ENCODE measurements around the gene AMD1.
"Not testable (repeated sequence)": the region's sequence is repeated elsewhere in the genome, so short reads cannot be mapped to it uniquely, and the experiment has no call there.

Gene AMD1

DNA sequence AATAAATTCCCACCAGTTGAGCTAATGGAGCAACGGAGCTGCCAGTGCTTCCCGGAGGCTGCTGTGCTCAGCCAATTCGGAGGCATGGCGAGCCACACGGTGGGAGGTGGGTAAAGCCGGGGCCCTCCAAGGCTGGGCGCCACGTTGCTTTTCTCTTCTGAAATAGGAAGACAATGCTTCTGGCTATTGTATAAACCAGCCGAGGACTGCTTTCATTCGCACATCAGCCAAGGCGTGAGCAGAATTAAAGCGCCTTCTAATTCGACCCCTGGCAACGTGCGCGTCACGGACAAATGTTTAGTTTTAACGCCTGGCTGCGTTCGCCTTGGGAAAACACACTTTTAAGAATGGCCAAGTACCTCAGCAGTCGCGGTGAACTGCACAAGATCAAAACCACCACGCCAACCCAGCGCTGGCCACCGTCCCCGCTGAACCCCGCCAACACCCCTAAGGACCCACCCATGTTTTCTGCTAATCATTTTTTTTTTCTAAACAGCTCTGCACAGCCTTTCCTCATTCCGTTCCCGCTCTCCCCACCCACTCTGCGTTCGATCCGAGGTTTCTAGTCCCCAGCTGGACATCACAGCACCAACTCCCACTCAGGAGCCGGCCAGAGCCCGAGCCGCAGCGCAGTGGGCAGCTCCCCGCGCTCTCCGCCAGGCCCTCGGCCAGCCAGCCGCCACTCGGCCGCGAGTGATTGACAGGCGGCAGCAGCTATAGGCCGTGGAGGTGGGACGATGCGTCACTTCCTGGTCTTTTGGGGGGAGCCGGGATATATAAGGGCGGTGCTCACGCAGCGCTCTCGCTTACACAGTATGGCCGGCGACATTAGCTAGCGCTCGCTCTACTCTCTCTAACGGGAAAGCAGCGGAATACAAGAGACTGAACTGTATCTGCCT lies at the start of gene AMD1:
TSS of gene AMD1 (plus strand) at position 805 of the 899 bp plus-strand sequence. CDS start 321 bp downstream, outside the sequence.
- H3K4me3 ChIP-seq (ENCODE audit: low read depth, low read length): peak within 1 kb of the TSS; percentile 98

DNA sequence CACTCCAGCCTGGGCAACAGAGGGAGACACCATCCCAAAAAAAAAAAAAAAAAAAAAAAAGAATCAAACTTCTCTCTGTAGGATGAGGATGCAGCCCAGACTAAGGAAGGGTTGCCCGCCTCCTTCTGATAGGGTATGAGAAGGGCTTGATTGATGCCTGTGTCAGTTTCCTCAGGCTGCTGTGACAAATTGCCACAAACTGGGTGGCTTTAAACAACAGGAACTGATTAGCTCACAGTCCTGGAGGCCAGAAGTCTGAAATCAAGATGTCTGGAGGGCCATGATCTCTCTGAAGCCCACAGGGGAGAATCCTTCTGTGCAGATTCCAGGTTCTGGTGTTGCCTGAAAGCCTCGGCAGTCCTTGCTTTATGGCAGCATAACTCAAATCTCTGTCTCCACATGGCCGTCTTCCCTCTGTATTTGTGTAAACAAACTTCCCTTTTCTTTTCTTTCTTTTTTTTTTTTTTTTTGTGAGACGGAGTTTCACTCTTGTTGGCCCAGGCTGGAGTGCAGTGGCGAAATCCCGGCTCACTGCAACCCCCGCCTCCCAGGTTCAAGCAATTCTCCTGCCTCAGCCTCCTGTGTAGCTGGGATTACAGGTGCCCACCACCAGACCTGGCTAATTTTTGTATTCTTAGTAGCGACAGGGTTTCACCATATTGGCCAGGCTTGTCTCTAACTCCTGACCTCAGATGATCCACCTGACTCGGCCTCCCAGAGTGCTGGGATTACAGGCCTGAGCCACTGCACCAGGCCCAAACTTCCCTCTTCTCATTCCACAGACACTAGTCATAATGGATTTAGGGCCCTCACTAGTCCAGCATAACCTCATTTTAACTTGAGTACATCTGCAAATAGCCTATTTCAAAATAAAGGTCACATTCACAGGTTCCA lies 48.1 kb upstream of the AMD1 start:
- no peak overlapping the region for H3K4me3 ChIP-seq (ENCODE audit: low read depth, low read length)

DNA sequence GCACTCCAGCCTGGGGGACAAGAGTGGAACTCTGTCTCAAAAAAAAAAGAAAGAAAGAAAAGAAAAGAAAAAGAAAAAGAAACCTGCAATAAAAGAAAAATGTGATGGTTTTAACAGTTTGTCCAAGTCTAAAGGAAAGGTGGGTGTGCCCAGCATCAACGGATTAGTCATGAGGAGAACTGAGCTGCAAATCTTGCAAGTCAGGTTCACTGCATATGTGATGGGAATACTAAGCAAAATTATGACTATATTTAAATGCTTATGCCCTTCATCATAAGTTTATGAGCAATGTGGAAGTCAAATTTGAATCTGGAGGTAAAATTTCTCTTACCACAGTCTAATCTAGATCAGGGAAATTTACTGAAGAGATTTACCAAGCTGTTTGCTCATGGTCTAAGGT lies 46.2 kb upstream of the AMD1 start:
- no peak overlapping the region for H3K4me3 ChIP-seq (ENCODE audit: low read depth, low read length)

DNA sequence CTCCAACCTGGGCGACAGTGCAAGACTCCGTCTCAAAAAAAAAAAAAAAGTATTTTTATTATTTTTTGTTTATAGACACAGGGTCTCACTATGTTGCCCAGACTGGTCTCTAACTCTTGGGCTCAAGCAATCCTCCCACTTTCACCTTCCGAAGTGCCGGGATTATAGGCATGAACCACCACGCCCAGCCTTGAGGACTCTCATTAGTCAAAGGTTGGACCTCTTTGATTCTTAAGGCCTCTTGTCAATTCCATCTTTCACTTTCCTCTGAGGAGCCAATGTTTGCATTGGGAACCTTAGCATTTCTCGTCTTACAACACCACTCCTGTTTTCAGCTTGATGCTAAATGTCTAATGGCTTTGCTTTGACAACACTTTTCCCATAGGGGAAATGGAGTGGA lies 43.2 kb upstream of the AMD1 start:
- no peak overlapping the region for H3K4me3 ChIP-seq (ENCODE audit: low read depth, low read length)

DNA sequence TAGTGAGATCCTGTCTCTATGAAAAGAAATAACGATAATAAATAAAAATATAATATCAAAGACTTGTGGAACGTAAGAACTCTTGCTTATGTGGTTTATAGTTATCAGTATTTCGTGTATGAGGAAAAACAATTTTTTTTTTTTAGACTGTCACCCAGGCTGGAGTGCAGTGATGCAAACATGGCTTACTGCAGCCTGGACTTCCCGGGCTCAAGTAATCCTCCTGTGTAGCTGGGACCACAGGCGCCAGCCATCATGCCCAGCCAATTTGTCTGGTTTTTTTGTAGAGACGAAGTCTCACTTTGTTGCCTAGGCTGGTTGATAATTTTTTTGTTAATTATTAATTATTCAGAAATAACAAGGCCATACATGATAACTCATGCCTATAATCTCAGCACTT lies 40.8 kb upstream of the AMD1 start:
- H3K4me3 ChIP-seq (ENCODE audit: low read depth, low read length): no peak overlapping the region

DNA sequence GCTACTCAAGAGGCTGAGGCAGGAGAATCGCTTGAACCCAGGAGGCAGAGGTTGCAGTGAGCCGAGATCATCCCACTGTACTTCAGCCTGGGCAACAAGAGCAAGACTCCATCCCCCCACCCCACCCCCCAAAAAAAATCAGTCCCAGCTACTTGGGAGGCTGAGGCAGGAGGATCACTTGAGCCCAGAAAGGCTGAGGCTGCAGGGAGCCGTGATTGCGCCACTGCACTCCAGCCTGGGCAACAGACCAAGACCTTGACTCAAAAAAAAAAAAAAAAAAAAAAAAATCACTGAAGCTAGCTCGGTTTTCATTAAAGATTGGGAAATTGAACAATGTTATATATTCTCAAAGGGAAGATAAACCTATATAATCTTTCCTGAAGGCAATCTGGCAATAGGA lies 38.8 kb upstream of the AMD1 start:
- H3K4me3 ChIP-seq (ENCODE audit: low read depth, low read length): not testable (repeated sequence)

DNA sequence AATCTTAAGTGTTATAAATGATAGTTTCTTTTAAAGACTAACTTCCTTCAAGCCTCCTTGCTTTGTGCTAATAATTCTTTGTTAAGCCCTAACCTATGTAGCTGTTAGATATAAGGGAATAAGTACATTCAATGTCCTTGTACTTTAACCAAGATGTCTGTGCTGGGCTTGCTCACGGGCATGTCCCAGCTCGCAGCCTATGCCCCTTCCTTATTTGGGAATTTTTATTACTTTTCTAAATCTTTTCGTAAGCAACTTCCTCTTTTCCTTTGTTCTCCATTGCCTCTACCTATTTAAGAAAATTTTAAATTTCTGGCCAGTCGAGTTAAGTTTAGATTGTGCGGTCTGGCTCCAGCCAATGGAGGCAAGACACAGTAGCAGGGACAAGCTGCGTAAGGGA lies 33.3 kb upstream of the AMD1 start:
- H3K4me3 ChIP-seq (ENCODE audit: low read depth, low read length): no peak overlapping the region

DNA sequence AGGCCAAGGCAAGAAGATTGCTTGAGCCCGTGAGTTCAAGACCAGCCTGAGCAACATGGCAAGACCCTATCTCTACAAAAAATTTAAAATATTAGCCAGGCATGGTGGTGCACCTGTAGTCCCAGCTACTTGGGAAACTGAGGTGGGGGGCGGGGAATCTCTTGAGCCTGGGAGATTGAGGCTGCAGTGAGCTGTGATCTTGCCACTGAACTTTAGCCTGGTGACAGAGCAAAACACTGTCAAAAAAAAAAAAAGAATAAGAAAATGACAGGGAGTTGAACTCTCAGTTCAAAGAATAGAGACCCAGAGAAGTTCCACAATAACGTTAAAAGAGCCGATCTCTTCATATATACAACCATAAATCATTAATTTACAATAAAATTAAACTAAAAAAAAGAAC lies 24.8 kb upstream of the AMD1 start:
- H3K4me3 ChIP-seq (ENCODE audit: low read depth, low read length): no peak overlapping the region

DNA sequence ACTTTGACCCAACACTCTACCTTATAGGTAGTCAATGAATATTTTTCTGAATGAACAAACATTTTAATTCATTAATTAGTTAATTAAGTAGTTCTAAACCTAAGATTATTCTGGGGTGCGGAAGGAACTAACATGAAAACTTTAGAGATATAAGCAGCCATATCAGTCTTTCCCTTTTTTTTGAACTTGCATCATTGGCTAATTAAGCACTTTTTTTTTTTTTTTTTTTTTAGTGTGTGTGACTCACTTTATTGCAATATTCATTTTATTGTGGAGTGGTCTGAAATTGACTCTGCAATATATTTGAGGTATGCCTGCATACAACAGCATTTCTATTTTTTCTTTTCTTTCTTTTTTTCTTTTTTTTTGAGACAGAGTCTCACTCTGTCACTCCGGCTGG lies 21.8 kb upstream of the AMD1 start:
- no peak overlapping the region for H3K4me3 ChIP-seq (ENCODE audit: low read depth, low read length)

DNA sequence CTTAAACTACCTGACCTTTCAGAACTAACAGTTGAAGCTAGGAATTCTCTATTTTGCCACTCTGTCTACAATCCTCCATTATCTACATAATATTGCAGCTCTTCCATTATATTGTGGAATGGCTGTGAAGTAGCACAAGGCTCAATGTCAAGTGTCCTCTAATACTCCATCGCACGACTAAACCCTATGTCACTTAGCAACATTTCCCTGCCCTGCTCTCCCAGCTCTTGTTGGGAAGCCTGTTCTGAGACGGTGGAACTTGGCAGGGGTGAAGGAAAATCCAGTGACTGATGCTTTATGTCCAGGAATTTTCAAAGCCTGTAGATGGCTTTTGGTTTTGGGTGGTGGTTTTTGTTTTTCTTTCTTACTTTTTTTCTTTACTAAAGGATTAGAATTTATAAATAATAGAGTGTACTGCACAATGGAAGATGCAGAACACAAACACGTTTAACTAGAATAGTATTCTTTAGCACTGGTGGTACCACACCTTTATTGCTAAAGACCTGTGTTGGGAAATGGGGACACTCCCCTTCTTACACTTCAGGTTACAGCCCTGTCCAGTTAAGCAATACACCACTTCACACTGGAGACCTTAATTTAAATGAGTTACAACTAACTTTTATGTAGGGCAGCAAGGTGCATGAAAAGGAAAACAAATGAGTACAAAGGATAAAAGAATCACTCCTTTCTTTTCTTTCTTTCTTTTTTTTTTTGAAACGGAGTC lies 20.7 kb upstream of the AMD1 start:
- no peak overlapping the region for H3K4me3 ChIP-seq (ENCODE audit: low read depth, low read length)

DNA sequence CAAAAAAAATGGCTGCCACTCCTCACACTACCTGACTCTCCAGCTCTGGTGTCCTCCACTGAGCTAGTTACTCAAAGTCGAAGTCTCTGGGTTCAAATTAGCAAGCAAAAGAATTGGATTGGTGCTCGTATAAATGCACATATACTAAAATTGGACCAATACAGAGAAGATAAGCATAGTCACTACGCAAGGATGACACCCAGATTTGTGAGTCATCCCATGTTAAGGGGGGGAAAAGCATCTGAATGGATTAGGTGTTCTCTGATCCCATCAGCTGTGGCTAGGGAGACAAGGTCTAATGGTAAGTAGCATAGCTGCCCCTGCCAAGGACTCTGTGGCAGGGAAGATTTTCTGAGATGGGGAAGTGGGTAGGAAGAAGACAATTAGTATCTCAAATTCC lies 18.3 kb upstream of the AMD1 start:
- no peak overlapping the region for H3K4me3 ChIP-seq (ENCODE audit: low read depth, low read length)

DNA sequence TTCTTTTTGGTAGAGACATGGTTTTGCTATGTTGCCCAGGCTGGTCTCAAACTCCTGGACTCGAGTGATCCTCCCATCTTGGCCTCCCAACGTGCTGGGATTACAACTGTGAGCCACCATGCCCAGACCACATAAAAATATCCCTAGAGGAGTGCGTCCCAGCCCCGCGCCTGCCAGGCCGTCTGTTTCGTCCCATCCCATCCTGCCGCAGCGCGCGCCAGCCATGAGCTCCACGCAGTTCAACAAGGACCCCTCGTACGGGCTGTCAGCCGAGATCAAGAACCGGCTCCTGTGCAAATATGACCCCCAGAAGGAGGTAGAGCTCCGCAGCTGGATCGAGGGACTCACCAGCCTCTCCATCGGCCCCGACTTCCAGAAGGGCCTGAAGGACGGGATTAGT lies 16.6 kb upstream of the AMD1 start:
- no peak overlapping the region for H3K4me3 ChIP-seq (ENCODE audit: low read depth, low read length)

DNA sequence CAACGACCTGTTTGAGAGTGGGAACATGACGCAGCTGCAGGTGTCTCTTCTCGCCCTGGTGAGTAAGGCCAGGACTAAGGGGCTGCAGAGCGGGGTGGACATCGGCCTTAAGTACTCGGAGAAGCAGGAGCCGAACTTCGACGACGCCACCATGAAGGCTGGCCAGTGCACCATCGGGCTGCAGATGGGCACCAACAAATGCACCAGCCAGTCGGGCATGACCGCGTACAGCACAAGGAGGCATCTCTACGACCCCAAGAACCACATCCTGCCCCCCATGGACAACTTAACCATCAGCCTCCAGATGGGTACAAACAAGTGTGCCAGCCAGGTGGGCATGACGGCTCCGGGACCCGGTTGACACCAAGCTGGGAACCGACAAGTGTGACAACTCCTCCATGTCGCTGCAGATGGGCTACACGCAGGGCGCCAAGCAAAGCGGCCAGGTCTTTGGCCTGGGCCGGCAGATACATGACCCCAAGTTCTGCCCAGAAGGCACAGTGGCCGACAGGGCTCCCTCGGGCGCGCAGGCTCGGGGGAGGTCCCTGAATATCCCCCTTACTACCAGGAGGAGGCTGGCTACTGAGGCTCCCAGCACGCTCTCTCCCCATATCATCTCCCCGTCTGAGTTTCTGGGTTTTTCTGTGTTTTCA lies 15.9 kb upstream of the AMD1 start:
- H3K4me3 ChIP-seq (ENCODE audit: low read depth, low read length): no peak overlapping the region

DNA sequence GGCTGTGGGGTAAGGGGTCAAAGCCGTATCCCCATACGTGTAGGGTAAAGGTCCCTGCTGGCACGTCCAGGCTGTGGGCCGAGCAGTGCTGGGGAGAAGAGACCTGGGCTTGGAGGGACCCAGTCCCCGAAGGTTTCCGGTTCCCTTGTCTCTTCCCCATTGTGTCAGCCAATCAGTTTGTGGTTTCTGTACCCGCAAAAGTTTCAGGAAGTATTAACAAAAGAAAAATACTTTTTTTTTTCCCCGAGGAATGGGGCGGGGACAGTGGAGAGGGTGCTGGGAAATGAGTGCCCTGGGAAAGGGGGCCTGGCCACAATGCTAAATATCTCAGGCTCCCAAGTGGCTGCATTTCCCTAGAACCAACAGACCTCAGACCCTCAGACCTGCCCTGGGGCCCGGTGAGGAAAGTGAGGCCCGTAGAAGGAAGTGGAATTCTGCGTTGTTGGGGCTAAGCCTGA lies 15.2 kb upstream of the AMD1 start:
- no peak overlapping the region for H3K4me3 ChIP-seq (ENCODE audit: low read depth, low read length)

DNA sequence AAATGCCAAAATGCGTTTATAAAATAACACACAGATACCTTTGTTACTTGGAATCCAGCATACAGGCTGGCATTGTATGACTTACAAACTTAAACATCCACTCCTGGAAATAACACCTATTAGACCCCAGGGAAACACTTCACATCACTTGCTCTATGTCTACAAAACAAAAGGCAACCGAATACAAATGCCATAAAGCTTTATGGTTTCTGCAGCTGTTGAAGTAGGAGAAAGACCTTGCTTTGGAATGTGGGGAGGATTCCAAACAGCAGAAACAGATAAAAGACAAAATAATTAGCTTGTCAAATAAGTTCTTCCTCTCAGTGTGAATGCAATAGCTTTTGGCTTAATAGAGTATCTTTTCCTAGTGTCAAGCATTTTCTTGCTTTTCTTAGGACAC lies 9.8 kb upstream of the AMD1 start:
- H3K4me3 ChIP-seq (ENCODE audit: low read depth, low read length): no peak overlapping the region

DNA sequence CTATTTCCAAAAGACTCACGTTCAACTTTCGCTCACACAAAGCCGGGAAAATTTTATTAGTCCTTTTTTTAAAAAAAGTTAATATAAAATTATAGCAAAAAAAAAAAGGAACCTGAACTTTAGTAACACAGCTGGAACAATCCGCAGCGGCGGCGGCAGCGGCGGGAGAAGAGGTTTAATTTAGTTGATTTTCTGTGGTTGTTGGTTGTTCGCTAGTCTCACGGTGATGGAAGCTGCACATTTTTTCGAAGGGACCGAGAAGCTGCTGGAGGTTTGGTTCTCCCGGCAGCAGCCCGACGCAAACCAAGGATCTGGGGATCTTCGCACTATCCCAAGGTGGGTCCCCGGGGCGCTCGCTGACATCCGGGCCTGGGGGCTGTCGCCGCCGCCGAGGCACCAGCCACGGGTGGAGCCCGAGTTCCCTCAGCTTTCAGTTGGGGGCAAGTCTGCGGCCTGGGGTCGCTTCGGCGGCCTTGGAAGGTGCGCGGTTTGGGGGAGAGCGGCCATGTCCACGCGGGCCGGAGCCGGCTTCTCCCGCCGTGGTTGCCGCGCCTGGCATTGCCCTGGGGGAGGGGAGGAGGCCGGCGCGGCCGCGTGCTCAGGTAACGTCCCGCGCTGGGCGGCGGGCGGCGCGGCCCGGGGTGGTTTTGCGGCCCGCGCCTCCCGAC lies 429 bp downstream of the AMD1 start:
- peak overlapping the region; percentile 98 for H3K4me3 ChIP-seq (ENCODE audit: low read depth, low read length)

DNA sequence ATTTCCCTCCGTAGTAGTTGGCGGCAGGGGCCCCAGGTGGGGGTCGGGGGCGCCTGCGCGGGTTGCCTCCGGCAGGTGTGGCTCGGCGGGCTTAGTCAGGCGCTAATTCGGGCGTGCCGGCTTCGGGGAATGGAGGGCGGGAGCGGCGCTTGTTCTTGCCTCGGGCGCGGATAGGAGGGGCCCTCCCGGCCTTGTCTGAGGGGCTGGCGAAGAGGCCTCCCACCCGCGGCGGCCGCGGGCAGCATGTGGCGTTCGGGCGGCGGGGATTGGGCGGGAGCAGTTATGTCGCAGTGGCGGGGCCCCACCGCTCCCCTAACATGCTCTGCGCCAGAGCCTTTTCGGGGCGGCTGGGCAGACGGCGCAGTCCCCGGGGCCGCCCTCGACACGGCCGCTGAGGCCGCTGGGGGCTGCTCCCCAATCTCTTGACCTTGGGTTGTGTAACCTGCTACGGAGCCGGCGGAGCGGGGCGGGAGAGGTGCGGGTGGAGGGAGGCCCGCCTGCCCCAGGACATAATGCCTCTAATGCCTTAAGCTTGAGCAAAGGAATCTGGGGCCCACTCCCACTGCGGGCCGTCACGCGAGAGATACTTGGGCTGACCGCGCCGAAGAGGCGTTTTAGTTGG lies 1.1 kb downstream of the AMD1 start:
- H3K4me3 ChIP-seq (ENCODE audit: low read depth, low read length): peak overlapping the region; percentile 98

DNA sequence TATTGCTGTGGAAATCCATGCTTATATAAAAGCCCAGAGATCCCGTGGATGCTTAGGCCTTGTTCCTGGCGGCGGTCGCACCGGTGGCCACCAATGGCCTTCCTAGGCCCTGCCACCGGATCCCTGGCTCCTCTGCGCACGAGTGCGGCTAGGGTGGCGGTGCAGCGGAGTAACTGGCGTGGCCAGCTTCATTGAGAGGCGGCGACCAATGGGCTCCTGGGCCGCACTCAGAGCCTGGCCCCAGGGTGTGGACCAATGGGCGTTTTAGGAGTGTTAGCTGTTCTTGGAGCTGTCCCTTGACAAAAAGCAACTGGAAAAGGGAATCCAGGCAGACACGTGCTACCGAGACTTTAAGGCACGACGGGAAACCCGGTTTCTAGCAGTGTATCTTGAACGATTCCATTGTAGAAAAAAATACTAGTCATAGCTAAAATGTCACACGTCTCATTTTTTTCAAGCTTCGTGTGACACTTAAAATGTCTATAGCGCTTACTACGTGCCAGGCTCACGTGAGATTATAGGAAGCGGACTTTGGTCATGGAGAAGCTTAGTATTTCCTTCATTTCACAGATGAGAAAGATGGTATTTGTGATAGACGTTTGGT lies 1.7 kb downstream of the AMD1 start:
- peak overlapping the region; percentile 98 for H3K4me3 ChIP-seq (ENCODE audit: low read depth, low read length)

Measured in iPS-11a (cell line).